GM23248 (cell line): Measurements from ENCODE around the gene ABCF1.

ENCODE experiments used
- EZH2 ChIP-seq: fragments of 200-600 bp; sonication (generic); IDR thresholded peaks from 2 replicates; pipeline ENCODE4 v1.6.1; 2018; ENCODE audit warnings: antibody characterized with exemption, mild to moderate bottlenecking; ENCODE audit not compliant: insufficient read depth, poor library complexity, severe bottlenecking
- EZH2phosphoT487 ChIP-seq: fragments of 200-600 bp; sonication (generic); IDR thresholded peaks from 2 replicates; pipeline ENCODE4 v1.6.1; 2018; ENCODE audit warnings: antibody characterized with exemption, moderate library complexity, mild to moderate bottlenecking, low read depth; ENCODE audit not compliant: insufficient read depth

- TF ChIP-seq EZH2phosphoT487 = no peak
- TF ChIP-seq EZH2 = no peak
Observed at GRCh38 chr6:30610065-30610464, 38.8 kb downstream of the ABCF1 start.
